Measurements from ENCODE around the gene SLC25A30.

DNA sequence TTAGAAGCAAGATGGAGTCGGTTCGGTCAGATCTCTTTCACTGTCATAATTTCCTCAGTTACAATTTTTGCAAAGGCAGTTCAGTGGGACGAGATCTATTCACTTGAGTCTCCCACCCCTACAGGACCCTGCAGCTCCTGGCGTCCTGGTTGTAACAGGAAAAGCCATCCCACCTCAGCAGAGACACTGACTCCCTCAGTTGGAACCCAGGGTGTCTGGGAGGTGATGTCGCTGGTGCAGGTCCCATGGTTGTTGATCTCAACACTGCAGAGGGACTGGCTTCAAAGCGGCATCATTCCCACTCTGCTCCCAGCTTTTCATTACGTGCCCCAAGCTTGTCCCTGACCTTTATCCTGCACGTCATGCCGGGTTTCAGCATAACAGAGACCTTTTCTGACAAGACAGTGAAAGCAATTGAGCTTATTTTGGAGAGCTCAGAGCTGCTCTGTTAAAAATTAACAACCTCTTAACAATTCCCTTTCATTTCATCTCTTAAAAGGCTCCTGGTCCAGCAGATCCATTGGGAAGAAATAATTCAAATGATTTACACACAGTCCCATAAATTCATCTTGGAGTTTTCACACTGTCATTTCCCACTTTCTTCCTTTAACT lies 29.0 kb upstream of the SLC25A30 start:
- TF ChIP-seq, protein P1, sequence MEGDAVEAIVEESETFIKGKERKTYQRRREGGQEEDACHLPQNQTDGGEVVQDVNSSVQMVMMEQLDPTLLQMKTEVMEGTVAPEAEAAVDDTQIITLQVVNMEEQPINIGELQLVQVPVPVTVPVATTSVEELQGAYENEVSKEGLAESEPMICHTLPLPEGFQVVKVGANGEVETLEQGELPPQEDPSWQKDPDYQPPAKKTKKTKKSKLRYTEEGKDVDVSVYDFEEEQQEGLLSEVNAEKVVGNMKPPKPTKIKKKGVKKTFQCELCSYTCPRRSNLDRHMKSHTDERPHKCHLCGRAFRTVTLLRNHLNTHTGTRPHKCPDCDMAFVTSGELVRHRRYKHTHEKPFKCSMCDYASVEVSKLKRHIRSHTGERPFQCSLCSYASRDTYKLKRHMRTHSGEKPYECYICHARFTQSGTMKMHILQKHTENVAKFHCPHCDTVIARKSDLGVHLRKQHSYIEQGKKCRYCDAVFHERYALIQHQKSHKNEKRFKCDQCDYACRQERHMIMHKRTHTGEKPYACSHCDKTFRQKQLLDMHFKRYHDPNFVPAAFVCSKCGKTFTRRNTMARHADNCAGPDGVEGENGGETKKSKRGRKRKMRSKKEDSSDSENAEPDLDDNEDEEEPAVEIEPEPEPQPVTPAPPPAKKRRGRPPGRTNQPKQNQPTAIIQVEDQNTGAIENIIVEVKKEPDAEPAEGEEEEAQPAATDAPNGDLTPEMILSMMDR (IDR thresholded peaks at IDR 0.05) = no peak
- no peak for TF ChIP-seq POLR2A (IDR thresholded peaks at IDR 0.05)

Data from prostate gland (tissue), 2 donors.